ENCODE measurements around the gene ANKUB1.

- TF ChIP-seq CTCF (IDR thresholded peaks at IDR 0.05) (no peak), POLR2A (IDR thresholded peaks at IDR 0.05; ENCODE audit: low read depth) (no peak), EP300 (IDR thresholded peaks at IDR 0.05) (no peak), POLR2AphosphoS5 (IDR thresholded peaks at IDR 0.05) (no peak)
Measured at GRCh38 chr3:149716984-149717383, 75.4 kb downstream of the ANKUB1 start.
